Prostate gland (tissue), 2 donors: Measurements from ENCODE around the gene SPCS3.

ENCODE experiments used
- CTCF ChIP-seq, 4 experiments: fragments of 200-600 bp in 2 of 4; fragments of 450-650 bp in 2 of 4; sonication (generic) in 2 of 4; IDR thresholded peaks; 1 replicate in 3 of 4; 2 replicates in 1 of 4; pipeline ENCODE4 v1.5.1; 2016 to 2019; ENCODE audit warnings: antibody characterized with exemption in 4 of 4, mild to moderate bottlenecking in 2 of 4, moderate library complexity in 2 of 4
- POLR2A ChIP-seq: fragments of 450-650 bp; IDR thresholded peaks from one replicate; pipeline ENCODE4 v1.6.1; 2016; ENCODE audit warnings: antibody characterized with exemption, mild to moderate bottlenecking

DNA sequence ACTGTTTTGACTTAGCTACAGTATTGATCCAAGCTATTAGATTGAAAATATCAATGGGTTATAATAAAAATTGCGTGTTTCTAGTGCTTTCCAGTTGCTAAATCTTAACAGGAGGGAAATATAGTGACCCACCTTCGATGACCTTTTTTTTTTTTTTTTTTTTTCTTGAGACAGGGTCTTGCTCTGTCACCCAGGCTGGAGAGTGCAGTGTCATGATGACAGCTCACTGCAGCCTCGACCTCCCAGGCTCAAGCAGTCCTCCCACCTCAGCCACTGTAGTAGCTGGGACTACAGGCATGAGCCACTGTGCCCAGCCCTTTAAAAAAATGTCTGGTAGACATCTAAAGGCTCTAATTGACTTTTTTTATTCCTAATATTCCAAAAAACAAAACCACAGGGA, 47.0 kb upstream of the SPCS3 start:
- no peak for TF ChIP-seq CTCF (IDR thresholded peaks at IDR 0.05)
- TF ChIP-seq POLR2A, result no peak
